ENCODE data around the gene SH3BP1. TPM values are rescaled to one million over a fixed set of nuclear protein-coding genes. Genes with fewer than 3 reads are reported as not detected.
A peak's percentile ranks its signal among the peaks of the same experiment; 100 is the strongest.
"Not testable (repeated sequence)": the region's sequence is repeated elsewhere in the genome, so short reads cannot be mapped to it uniquely, and the experiment has no call there.

Gene SH3BP1
- total RNA-seq, 1 experiment from 2014 or later = 47.1 TPM

- DNase-seq (ENCODE audit: low spot score) = no peak
Measured at GRCh38 chr22:37677493-37677974, 38.1 kb downstream of the SH3BP1 start.

- DNase-seq (ENCODE audit: low spot score) = no peak
Measured at GRCh38 chr22:37678372-37678771, 38.9 kb downstream of the SH3BP1 start.

- no peak for DNase-seq (ENCODE audit: low spot score)
Measured at GRCh38 chr22:37679670-37680069, 40.2 kb downstream of the SH3BP1 start.

GRCh38 chr22:37680191-37680851, 40.9 kb downstream of the SH3BP1 start:
- DNase-seq (ENCODE audit: low spot score) = no peak

- DNase-seq (ENCODE audit: low spot score) = no peak
Measured at GRCh38 chr22:37681001-37681424, 41.5 kb downstream of the SH3BP1 start.

GRCh38 chr22:37681556-37682049, 42.1 kb downstream of the SH3BP1 start:
- DNase-seq (ENCODE audit: low spot score) = peak; percentile 79

GRCh38 chr22:37684803-37685615, 45.5 kb downstream of the SH3BP1 start:
- no peak for DNase-seq (ENCODE audit: low spot score)

GRCh38 chr22:37686002-37686982, 46.8 kb downstream of the SH3BP1 start, which contains the start of gene NOL12:
NOL12 (plus strand) TSS chr22:37686343; CDS start chr22:37686393, 50 bp downstream.
- peak; percentile 82 for DNase-seq (ENCODE audit: low spot score)

GRCh38 chr22:37690407-37690806, 50.9 kb downstream of the SH3BP1 start:
- DNase-seq (ENCODE audit: low spot score) = no peak

GRCh38 chr22:37690901-37691504, 51.5 kb downstream of the SH3BP1 start:
- no peak for DNase-seq (ENCODE audit: low spot score)

GRCh38 chr22:37692627-37693285, 53.3 kb downstream of the SH3BP1 start:
- DNase-seq (ENCODE audit: low spot score) = no peak

- not testable (repeated sequence) for DNase-seq (ENCODE audit: low spot score)
Measured at GRCh38 chr22:37694131-37694530, 54.7 kb downstream of the SH3BP1 start.

GRCh38 chr22:37696260-37696656, 56.8 kb downstream of the SH3BP1 start:
- not testable (repeated sequence) for DNase-seq (ENCODE audit: low spot score)

- DNase-seq (ENCODE audit: low spot score) = peak; percentile 84
Measured at GRCh38 chr22:37696657-37697537, 57.4 kb downstream of the SH3BP1 start, which contains the start of gene TRIOBP. TRIOBP (plus strand) TSS chr22:37697048; CDS start chr22:37701366, 4,318 bp downstream.

GRCh38 chr22:37697538-37697835, 58.0 kb downstream of the SH3BP1 start:
- DNase-seq (ENCODE audit: low spot score) = no peak

GRCh38 chr22:37701141-37701786, 61.8 kb downstream of the SH3BP1 start:
- no peak for DNase-seq (ENCODE audit: low spot score)

- no peak for DNase-seq (ENCODE audit: low spot score)
Measured at GRCh38 chr22:37703906-37704305, 64.4 kb downstream of the SH3BP1 start.

GRCh38 chr22:37704645-37705044, 65.2 kb downstream of the SH3BP1 start:
- no peak for DNase-seq (ENCODE audit: low spot score)

GRCh38 chr22:37705205-37705604, 65.7 kb downstream of the SH3BP1 start:
- DNase-seq (ENCODE audit: low spot score) = no peak
